SIG-M5 (cell line): ENCODE measurements around the gene YWHAQ.

Experiments
- DNase-seq: peaks from one replicate; lab custom pipeline; 2025; lab: John Stamatoyannopoulos, UW

The YWHAQ gene

DNA sequence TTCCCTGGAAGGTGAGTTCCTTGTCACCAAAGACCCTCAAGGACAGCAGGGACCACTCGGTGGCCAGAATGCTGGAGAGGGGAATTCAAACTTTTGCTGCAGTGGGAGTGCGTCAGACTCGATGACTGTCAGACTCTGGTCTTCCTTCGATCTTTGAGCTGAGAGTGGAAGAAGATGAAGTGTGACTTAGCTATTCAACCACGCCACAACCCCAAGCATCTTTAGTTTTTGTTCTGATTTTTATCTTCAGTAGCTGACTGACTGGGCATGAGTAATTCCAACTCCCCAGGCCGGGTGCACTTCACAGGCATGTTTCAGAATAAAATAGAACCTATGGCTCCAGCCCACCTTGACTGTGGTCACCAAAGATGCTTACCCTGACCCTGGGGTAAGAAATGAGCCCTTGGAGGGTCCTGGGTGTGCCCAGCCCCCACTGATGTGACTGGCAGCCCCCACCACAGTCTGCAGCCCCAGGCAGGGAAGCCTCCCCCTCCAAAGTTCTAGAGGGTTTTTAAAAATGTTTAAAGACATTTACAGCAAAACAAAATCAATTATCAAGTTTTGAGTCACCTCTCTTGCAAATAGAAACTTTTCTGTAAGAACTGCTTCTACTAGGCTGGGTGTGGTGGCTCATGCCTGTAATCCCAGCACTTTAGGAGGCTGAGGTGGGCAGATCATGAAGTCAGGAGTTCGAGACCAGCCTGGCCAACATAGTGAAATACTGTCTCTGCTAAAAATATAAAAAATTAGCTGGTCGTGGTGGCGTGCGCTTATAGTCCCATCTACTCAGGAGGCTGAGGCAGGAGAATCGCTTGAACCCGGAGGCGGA lies 24.9 kb upstream of the YWHAQ start:
- no peak for DNase-seq

DNA sequence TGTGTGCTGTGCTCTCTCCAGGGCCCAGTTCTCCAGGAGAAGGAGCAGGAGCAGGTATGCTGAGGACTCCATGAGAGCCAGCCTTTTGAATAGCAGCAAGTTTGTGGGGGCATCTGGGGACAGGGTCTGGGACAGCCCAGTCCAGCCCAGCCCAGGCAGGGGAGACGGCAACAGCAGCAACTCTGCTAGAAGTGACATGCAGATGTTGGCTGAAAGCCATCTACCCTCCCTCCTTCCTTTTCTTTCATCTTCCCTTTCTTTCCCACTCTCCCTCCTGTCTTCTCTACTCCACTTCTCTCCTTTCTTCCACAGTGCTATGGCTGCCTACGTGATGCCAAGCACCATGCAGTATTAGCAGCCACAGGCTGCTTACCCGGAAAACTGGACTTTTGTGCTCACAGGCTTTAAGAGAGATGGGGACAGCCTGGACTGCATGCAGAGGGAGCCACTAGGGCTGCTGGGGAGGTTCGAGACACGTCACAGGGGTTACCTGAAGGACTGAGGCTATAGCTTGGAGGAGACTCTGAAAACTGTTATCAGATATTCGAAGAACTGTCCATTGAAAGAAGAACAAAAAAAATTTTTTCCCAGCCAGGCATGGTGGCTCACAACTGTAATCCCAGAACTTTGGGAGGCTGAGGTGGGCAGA lies 23.8 kb upstream of the YWHAQ start:
- DNase-seq, result no peak

DNA sequence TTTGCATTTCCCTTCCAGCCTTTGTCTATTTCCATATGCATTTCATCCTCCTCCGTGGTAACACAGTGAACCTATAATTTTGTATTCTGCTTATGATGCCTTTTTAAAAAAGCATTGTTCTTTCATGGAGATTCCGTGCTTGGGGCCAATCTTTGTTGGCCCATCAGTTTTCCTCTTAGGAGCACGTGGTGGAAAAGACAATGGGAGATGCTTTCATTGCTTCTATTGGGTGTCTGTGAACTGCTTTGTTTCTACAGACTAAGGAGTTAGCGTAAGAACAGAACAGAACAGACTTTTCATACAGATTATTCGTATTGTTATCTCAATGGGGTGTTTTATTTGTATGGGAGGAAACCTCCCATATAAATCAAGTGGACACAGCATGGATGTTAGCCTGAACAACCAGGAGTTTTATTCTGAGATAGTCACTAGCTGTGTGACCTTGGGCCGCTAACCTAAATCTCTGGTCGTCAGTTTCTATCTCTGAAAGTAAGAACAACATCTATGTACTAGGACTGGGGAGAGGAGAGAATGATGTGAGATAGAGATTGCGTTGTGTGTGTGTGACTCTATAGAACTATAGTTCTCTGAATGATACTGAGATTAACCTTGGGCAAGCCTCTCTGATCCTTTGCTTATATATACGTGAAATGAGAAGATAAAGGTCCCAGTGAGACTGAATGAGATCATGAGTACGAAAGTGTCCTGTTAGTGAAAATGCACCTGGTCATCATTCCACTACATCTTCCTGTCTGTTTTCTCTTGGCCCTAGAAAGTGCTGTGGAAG lies 22.9 kb upstream of the YWHAQ start:
- DNase-seq, result no peak

DNA sequence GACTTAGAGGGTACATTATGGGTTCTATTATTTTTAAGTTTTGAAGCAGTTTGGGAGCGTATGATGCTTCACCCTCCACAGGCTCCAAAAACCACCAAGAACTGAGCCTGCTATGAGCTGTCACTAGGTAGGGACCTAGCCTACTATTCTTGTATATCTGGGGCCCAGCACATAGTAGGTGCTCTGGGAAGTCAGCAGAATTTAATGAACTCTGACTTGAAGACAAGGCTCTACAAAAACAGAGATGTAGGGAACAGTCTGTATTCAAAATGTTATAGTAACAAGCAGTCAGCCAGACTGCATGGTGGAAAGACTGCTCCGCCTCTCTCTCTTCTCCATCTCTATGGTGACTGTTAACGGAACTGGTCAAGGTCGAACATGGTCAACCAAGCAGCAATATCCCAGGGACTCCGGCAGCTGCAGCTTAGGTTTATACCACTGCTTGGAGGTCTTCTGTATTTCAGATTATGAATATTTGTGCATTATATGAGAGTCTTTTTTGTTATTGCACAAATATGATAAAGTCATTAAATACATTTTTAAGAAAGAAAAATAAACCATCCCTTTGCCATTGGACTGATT lies 22.2 kb upstream of the YWHAQ start:
- DNase-seq, result no peak

DNA sequence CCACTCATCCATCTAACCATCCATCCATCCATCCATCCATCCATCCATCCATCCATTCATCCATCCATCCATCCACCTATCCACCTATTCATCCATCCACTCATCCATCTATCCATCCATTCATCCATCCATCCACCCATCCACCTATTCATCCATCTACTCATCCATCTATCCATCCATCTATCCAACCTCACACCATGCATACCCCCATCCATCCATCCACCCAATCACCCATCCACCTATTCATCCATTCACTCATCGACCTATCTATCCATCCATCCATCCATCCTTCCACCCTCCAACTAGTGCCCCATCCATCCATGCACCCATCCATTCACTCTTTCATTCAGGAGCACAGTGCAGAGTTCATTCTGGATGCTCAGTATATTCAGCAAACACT lies 21.5 kb upstream of the YWHAQ start:
- no peak for DNase-seq

DNA sequence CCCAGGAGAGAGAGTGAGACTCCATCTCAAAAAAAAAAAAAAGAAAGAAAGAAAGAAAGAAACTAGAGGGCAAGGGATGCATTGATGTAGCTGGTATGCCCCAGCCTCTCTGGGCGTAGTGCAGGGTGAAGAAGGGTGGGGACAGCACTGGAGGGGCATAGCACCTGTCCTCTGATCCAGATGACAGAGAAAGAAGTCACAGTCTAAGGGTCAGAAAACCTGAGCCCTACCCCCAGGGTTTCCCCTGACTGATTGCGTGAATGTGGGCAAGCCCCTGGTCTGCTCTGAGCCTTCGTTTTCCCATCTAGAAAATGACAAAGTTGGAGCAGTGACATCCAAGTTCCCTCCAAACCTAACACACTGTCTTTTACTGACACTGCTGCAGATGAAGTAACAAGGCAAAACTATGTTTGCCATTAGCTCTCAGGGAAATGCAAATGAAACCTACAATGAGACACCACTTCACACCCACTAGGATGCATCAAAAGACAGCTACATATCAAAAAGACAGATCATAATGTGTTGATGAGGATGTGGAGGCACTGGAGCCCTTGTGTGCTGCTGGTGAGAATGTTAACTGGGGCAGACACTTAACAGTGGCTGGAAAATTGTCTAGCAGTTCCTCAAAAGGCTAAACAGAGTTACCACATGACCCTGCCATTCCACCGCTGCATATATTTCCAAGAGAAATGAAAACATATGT lies 19.5 kb upstream of the YWHAQ start:
- DNase-seq, result no peak

DNA sequence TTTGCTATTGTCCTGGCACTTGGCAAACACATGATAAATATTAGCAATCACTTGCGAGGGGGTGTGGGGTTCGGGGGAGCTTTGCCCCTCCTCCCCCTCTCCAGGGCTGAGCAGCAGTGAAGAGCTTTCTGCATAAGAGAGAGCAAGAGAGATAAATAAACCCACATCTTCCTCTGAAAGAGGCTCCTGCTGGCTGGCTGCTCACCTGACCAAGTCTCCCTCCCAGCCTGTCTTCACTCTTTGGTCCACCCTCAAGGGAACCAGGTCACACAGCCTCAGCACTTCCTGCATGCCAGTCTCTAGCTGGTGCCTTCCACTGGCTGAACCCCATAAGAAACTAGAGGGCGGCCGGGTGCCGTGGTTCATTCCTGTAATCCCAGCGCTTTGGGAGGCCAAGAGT lies 18.5 kb upstream of the YWHAQ start:
- DNase-seq, result no peak

DNA sequence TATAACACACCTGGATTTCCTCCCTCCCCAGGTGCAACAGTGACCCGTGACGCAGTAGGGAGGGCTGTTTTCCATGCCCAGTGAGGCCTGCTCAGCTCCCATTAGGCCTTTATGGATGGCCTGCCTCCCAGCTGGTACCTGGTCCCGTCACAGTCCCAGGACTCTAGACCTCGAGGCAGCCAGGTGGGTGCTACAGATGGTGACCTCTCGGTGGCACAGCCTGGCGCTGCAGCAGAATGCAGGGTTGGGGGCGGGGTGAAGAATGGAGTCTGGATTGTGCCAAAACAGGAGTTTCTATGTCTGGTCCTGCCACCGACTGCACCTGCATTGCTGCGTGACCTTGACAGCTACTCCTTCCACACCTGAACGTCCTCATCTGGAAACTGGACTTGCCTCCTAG lies 18.0 kb upstream of the YWHAQ start:
- DNase-seq, result no peak

DNA sequence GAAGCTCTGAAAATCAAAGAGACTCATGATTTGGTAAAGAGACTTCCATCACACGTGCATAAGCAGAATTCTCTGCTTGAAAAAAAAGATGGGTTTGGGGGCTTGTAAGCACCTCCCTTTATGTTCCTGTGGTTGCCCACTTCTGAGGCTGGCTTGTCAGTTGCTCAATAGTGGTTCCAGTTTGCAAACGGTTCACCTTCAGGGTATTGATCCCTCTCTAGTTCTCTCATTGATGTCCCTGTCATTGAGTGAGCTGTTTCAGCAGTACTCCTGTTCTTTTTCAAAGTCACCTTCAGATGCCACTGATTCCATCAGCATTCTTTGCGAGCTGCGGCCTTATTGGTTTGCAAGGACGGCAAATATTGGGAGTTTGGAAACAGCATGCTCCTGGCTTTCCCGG lies 17.1 kb upstream of the YWHAQ start:
- no peak for DNase-seq

DNA sequence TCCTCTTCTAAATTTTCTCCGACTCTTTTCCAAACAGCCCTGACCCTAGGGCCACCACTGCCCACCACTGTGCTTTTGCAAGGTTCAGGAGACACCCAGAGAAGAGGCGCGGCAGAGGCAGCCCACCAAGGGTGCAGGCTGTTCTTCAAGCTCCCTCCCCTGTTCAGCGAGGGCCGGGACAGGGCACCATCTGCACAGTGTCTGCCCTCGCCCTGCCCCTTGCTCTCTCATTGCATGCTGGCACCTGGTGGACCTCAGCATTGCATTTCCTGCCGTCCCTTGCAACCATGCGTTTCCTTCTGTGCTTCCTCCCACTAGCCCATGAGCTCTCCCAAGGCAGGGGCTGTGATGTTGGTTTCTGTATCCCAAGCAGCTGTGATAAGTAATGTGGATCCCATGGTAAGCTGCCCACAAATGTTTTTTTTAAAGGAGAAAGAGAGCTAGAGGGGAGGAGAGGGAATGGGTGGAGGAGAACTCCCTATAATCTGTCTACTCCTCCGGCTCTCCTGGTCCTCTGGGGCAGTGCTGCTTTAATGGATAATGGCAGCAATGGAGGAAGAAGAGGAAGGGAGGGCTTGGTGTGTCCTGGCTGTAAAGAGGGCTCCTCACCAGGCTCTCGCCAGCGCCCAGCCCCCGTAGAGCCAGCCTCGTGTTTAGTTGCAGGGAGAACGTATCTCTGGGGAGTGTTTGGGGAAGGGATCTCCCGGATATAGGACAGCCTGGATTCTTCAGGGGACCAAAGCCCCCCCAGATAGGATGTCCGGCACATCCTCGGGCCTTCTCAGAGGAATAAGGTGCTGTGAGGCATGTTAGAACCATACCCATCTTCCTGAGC lies 15.6 kb upstream of the YWHAQ start:
- DNase-seq, result no peak

DNA sequence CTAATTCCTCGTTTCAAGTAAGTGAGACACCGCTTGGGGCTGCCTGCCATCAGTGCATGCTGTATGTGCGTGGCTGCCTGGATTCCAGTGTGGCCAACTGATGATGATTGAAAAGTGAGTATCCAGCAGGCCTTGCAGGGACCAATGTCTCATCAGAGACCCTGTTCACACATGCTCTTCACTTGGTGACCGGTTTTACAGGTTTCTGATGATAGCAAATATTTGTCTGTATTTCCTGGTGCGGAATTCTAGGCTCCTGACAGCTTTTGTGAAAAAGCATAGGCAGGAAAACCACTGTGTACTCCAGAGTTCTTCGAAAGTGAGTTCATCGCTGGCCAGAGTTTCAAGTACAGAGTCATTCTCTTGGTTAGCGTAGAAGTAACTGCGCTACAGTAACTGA lies 13.8 kb upstream of the YWHAQ start:
- no peak for DNase-seq

DNA sequence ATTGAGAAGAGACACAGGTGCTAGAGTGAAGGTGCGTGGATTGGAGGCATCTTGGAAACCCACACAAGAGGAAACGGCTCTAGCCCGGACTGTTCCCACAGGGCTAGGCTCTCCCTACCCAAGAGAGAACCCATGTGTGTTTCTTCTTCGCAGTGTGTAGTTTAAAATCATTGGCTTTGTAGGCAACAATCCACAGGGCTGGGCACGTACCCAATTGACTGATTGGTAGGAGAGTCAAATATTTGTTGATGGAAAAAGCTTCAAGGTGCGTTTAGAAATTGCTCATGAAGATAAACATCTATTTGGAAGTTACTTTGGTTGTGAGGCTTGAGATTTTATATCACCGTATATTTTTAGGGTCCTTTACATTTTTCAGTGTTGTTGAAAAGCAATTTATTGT lies 13.2 kb upstream of the YWHAQ start:
- no peak for DNase-seq

DNA sequence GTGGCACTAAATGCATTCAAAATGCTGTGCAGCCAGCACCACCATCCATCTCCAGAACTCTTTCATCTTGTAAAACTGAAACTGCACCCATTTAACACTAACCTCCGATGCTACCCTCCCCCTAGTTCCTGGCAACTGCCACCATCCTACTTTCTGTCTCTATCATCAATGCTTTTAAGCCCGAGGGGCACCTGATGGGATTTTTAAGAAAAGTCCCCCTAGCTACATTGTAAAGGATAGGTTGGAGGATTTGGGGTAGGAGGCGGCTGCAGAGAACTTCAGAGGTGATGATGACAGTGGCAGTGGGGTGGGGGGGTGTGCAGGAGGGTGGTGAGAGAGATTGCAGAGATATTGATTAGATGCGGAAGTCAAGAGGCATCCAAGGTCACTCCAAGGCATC lies 10.8 kb upstream of the YWHAQ start:
- no peak for DNase-seq

DNA sequence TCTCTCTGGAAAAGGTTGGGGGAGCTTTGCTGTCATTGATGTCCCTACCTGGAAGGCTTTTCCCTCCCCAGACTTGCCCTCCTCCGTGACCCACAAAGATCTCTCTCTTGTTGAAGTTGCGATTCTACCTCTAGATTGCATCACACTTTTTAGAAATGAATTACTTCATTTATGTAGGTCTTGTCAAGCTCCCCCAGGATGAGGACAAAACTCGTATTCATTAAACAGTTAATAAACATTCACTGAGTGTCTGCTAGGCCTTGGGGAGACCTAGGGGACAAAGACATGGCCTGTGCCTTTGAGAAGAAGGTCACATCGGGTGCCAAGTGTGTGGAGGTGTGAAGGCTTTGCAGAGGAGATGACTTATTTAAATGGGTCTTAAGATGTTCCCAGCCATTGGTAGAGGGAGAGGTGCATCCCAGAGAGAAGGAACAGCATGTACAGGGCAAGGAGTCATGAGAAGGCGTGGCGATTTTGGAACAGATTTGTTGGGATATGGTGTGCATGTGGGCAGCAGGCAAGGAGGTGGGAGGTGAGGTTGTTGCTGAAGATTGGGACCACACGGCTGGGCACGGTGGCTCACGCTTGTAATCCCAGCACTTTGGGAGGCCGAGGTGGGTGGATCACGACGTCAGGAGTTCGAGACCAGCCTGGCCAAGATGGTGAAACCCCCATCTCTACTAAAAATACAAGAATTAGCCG lies 9.8 kb upstream of the YWHAQ start:
- no peak for DNase-seq

DNA sequence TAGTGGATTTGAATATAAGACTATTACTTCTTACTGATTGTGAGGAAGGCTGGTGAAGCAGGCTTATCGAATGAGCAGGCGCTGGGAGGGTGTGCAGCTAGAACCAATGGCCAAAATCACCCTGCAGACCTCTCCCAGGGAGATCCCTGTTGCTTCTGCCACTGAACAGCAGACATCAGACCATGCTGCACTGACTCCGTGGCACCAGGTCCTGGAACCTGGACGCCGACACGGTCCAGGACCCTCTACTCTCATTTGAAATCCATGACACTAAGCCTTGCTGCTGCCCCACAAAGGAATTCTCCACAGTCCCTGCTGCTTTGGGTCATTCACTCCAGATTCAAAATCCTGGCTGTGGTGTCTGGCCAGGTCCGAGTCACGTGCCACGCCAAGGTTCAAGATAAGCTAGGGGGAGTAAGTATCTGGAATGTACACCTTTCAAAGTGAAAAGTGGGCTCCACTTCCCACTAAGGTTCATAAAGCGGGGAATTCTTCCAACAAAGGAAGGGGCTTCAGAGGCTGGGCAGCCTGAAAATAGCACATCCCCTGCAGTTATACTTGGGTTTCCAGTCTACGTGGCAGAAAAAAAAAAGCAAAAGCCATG lies 9.0 kb upstream of the YWHAQ start:
- no peak for DNase-seq

DNA sequence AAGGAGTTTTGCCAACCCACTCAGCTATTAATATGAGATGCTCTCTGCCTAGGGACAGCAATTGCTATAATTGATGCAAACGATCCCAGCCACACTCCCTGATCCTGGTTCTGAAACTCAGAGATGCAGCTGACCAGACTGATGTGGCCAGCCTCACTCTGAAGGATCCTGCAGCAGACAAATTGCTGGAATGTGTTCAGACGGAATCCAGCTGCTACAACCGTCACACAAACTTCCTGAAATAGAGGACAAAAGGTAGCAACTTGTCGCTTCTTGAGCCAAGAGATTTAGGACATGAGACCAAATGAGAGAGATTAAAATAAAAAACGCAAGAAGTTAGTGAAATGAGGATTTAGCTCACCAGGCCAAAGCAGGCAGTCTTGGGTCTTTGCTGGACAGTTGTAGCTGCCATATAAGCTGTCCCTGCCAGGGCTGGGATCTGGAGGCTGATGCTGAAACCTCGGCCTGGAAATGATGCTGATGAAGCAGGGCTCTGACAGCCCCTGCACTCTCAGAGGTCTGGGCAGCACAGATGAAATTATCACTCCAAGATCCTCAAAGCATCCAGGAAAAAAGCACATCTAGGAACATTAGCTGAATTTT lies 8.3 kb upstream of the YWHAQ start:
- no peak for DNase-seq

DNA sequence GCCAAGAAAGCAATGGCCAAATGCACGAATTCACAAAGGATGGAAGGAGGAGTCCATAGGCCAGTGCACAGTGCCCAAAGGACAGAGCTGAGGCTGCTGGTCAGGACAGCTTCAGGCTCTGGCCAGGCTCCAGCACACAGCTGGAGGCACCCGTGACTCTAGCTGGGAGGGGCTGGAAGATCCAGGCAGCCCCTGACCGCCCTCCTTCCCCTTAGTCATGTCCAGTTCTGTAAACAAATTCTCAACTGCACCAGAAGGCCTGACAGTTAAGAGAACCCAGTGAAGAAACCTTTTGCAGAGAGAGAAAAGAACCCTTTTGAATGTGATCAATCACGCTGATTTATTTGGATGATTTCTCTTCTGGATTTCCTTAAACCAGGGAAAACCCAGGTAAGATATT lies 7.7 kb upstream of the YWHAQ start:
- DNase-seq, result no peak

DNA sequence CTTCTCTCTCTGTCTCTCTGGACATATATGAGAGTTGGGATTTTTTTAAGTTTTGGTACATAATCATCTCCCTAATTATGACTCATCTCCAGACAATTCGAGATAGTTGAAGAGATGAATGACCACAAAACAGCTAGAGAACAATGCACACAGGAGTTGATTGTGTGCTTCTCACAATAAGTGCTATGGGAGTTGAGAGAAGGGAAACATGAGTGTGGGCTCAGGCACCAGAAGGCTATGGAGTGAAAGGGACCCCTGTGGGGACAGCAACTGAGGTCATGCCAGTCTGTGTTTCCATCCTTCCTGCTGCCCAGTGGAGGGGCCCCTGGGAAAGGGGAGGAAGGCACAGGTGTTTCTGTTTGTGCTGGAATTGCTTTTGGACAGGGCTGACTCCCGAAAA lies 6.5 kb upstream of the YWHAQ start:
- no peak for DNase-seq

DNA sequence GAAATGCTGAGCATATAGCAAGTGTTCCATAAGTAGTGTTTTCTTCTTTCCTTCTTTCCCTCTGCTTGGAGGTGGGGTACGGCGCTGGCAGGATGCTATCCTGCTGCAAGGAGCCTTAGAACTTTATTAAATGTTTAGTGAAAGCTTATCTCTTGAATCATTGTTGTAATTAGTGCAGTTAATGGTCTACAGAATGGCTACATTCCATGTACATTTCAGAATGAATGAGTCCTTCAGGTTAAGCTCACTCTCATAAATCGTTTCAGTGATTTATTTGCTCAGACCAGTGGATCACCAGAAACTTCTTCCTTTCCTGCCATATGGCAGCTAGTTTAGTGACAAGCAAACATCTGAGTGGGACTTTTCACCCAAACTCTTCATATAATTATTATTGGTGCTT lies 3.3 kb upstream of the YWHAQ start:
- no peak for DNase-seq
